Natural killer cell (primary cell): ENCODE results near the gene NXPH4. TPM values are rescaled to one million over a fixed set of nuclear protein-coding genes. Genes with fewer than 3 reads are reported as not detected.

Experiments
- ATAC-seq, 3 donors: fragments of 150-1000 bp in 2 of 3; fragments of 200-7000 bp in 1 of 3; cut with Tn5 transposase; 1 replicate in 1 of 3; 2 replicates in 2 of 3; pipeline ENCODE4 v1.10.0; 2021; ENCODE audit warnings: mild to moderate bottlenecking in 2 of 3, moderate library complexity in 2 of 3
- DNase-seq, 2 donors: peaks; one replicate each; pipeline versions ENCODE4 v3.0.0 to v3.0.0-alpha.2; 2013 to 2021; ENCODE audit warnings: mixed read lengths in 1 of 2
- H3K27ac ChIP-seq: one replicate; pipeline ENCODE4 v1.5.1; 2013; ENCODE audit warnings: mild to moderate bottlenecking, low read length
- H3K27me3 ChIP-seq: one replicate; pipeline ENCODE4 v1.6.1; 2013; ENCODE audit warnings: low read length; ENCODE audit not compliant: control insufficient read depth, insufficient read depth
- H3K36me3 ChIP-seq: one replicate; pipeline ENCODE4 v1.6.1; 2013; ENCODE audit warnings: low read length; ENCODE audit not compliant: control insufficient read depth, insufficient read depth
- H3K4me1 ChIP-seq: one replicate; pipeline ENCODE4 v1.6.1; 2013; ENCODE audit warnings: low read length; ENCODE audit not compliant: control insufficient read depth, insufficient read depth
- H3K4me3 ChIP-seq: one replicate; pipeline ENCODE4 v1.5.1; 2013; ENCODE audit warnings: low read length
- H3K9me3 ChIP-seq: one replicate; pipeline ENCODE4 v1.6.1; 2013; ENCODE audit warnings: low read length; ENCODE audit not compliant: control insufficient read depth, insufficient read depth
- H3K27ac Mint-ChIP-seq, 2 donors: one replicate each; pipeline ENCODE4 v1.8.0; 2022; ENCODE audit warnings: mild to moderate bottlenecking in 2 of 2, mixed read lengths in 2 of 2, moderate library complexity in 1 of 2
- H3K27me3 Mint-ChIP-seq, 2 donors: one replicate each; pipeline ENCODE4 v1.8.0; 2022; ENCODE audit warnings: low read depth in 2 of 2, mixed read lengths in 2 of 2
- H3K36me3 Mint-ChIP-seq: one replicate; pipeline ENCODE4 v1.8.0; 2022; ENCODE audit warnings: mixed read lengths
- H3K4me1 Mint-ChIP-seq, 2 donors: one replicate each; pipeline ENCODE4 v1.8.0; 2022; ENCODE audit warnings: mixed read lengths in 2 of 2
- H3K4me3 Mint-ChIP-seq: one replicate; pipeline ENCODE4 v1.8.0; 2022; ENCODE audit warnings: mild to moderate bottlenecking, moderate library complexity, mixed read lengths
- H3K9me3 Mint-ChIP-seq, 2 donors: one replicate each; pipeline ENCODE4 v1.8.0; 2022; ENCODE audit warnings: mixed read lengths in 2 of 2
- CTCF ChIP-seq: fragments of 200-600 bp; IDR thresholded peaks from one replicate; pipeline ENCODE4 v1.8.0; 2022; ENCODE audit warnings: antibody characterized with exemption
- WGBS: methylation state at CpG from one replicate; pipeline ENCODE4 v1.1.7; 2013; ENCODE audit warnings: missing lambda C conversion rate; ENCODE audit not compliant: insufficient coverage; 5-methylcytosine and 5-hydroxymethylcytosine counted together
- intact Hi-C: fragments of 100-400 bp; cut with micrococcal nuclease; formaldehyde crosslinking; loops from one replicate; pipeline ENCODE4 v1.14.2; 2022
- total RNA-seq, 4 donors: library from RNA; stranded (reverse); fragments of 120-200 nt in 1 of 4; gene quantifications; one replicate each; pipeline versions ENCODE4 v1.2.3 to v1.2.4, GENCODE V29; 2013 to 2022

NXPH4 gene
- total RNA-seq, 3 donors from 2014 or later (not counting 1 experiment from before 2014, with no cell fraction given) = 0.82 TPM; not detected in 2

- DNase-seq (no peak), ATAC-seq (no peak)
- Histone ChIP-seq H3K27ac (no peak overlapping the region), H3K4me1 (peaks cover 65% of the 10 kb centered on the region), H3K4me3 (peak overlapping the region; percentile 90), H3K9me3 (no peaks in the 10 kb centered on the region), H3K36me3 (peaks cover 31% of the 10 kb centered on the region), H3K27me3 (peaks cover 21% of the 10 kb centered on the region)
- Mint-ChIP-seq H3K4me3 (peak overlapping the region; percentile 96), H3K27me3 (peaks cover 18 to 26% of the 10 kb centered on the region in 2 donors), H3K36me3 (peaks cover 9% of the 10 kb centered on the region), H3K27ac (peak overlapping the region; percentile 89), H3K4me1 (peaks cover 37 to 51% of the 10 kb centered on the region in 2 donors), H3K9me3 (no peaks in the 10 kb centered on the region)
- intact Hi-C loops = no loop called here
- no peak for TF ChIP-seq CTCF
- 79% methylated on average over 10 of the region's 10 CpGs for WGBS
These were observed 14.0 kb downstream of the NXPH4 start for GRCh38 chr12:57230381-57231155.

- Mint-ChIP-seq H3K27ac (no peak overlapping the region), H3K36me3 (peaks cover 9% of the 10 kb centered on the region), H3K9me3 (no peaks in the 10 kb centered on the region), H3K4me1 (peaks cover 33 to 48% of the 10 kb centered on the region in 2 donors), H3K4me3 (no peak overlapping the region), H3K27me3 (peaks cover 13 to 24% of the 10 kb centered on the region in 2 donors)
- TF ChIP-seq CTCF = no peak
- peaks cover 65% of the 10 kb centered on the region for H3K4me1 ChIP-seq
- intact Hi-C loops = no loop called here
- H3K4me3 ChIP-seq = no peak overlapping the region
- no peaks in the 10 kb centered on the region for H3K9me3 ChIP-seq
- 98% methylated on average over 12 of the region's 13 CpGs for WGBS
- no peak overlapping the region for H3K27ac ChIP-seq
- peaks cover 22% of the 10 kb centered on the region for H3K27me3 ChIP-seq
- DNase-seq (no peak), ATAC-seq (no peak)
- H3K36me3 ChIP-seq = peaks cover 31% of the 10 kb centered on the region
These were observed 14.9 kb downstream of the NXPH4 start for GRCh38 chr12:57231276-57232021.

- Mint-ChIP-seq H3K36me3 (peaks cover 9% of the 10 kb centered on the region), H3K4me3 (no peak overlapping the region), H3K27ac (no peak overlapping the region), H3K4me1 (peaks cover 29 to 44% of the 10 kb centered on the region in 2 donors), H3K27me3 (peaks cover 14 to 27% of the 10 kb centered on the region in 2 donors), H3K9me3 (no peaks in the 10 kb centered on the region)
- Histone ChIP-seq H3K27me3 (peaks cover 23% of the 10 kb centered on the region), H3K27ac (no peak overlapping the region), H3K4me3 (no peak overlapping the region), H3K4me1 (peaks cover 64% of the 10 kb centered on the region), H3K36me3 (peaks cover 31% of the 10 kb centered on the region), H3K9me3 (no peaks in the 10 kb centered on the region)
- intact Hi-C loops = no loop called here
- TF ChIP-seq CTCF = no peak
- 95% methylated on average over 17 of the region's 19 CpGs for WGBS
- ATAC-seq = no peak
- DNase-seq = no peak
These were observed 15.7 kb downstream of the NXPH4 start for GRCh38 chr12:57232156-57232756.
